CD14-positive monocyte (primary cell): ENCODE results near the gene GARIN6. TPM values are rescaled to one million over a fixed set of nuclear protein-coding genes. Genes with fewer than 3 reads are reported as not detected.

ENCODE experiments used
- DNase-seq, 3 donors: peaks; one replicate each; pipeline ENCODE4 v3.0.0-alpha.2; 2011 to 2022
- H2AFZ ChIP-seq: 2 replicates; pipeline ENCODE4 v1.6.0; 2012; ENCODE audit warnings: mild to moderate bottlenecking, low read depth, low read length, inconsistent platforms; ENCODE audit not compliant: insufficient read depth, poor library complexity, severe bottlenecking
- H3K27ac ChIP-seq, 2 donors: 1 replicate in 1 of 2; 2 replicates in 1 of 2; pipeline ENCODE4 v1.5.1; 2012 to 2013; ENCODE audit warnings: low read length in 2 of 2, control low read depth in 1 of 2, inconsistent platforms in 1 of 2, low read depth in 1 of 2, mild to moderate bottlenecking in 1 of 2
- H3K27me3 ChIP-seq, 2 donors: one replicate each; pipeline versions ENCODE4 v1.6.0 to v1.6.1; 2011 to 2013; ENCODE audit warnings: low read length in 2 of 2; ENCODE audit not compliant: control insufficient read depth in 2 of 2, insufficient read depth in 2 of 2
- H3K36me3 ChIP-seq, 2 donors: replicated peaks in 1 of 2; 1 replicate in 1 of 2; 2 replicates in 1 of 2; pipeline versions ENCODE4 v1.5.1 to v1.6.1; 2012 to 2013; ENCODE audit warnings: low read length in 2 of 2, control low read depth in 1 of 2, inconsistent platforms in 1 of 2, mild to moderate bottlenecking in 1 of 2; ENCODE audit not compliant: insufficient read depth in 2 of 2, control insufficient read depth in 1 of 2
- H3K4me1 ChIP-seq, 2 donors: 1 replicate in 1 of 2; 2 replicates in 1 of 2; pipeline versions ENCODE4 v1.5.1 to v1.6.1; 2012 to 2013; ENCODE audit warnings: low read length in 2 of 2, control low read depth in 1 of 2, inconsistent platforms in 1 of 2, mild to moderate bottlenecking in 1 of 2, moderate library complexity in 1 of 2; ENCODE audit not compliant: insufficient read depth in 2 of 2, control insufficient read depth in 1 of 2
- H3K4me2 ChIP-seq: replicated peaks from 2 replicates; pipeline ENCODE3; 2012; ENCODE audit warnings: low read length, moderate library complexity, mild to moderate bottlenecking; ENCODE audit not compliant: poor library complexity, severe bottlenecking; ENCODE audit errors: extremely low read depth
- H3K4me3 ChIP-seq, 3 experiments: fragments of 200-600 bp in 1 of 3; sonication (generic) in 1 of 3; replicated peaks in 1 of 3; 1 replicate in 2 of 3; 2 replicates in 1 of 3; pipeline ENCODE4 v1.5.1; 2011 to 2013; ENCODE audit warnings: low read length in 3 of 3, mild to moderate bottlenecking in 3 of 3, control low read depth in 2 of 3, low read depth in 2 of 3, inconsistent platforms in 1 of 3, moderate library complexity in 1 of 3
- H3K79me2 ChIP-seq: 2 replicates; pipeline ENCODE4 v1.6.0; 2012; ENCODE audit warnings: mild to moderate bottlenecking, control low read depth, inconsistent platforms, low read length, moderate library complexity; ENCODE audit not compliant: insufficient read depth
- H3K9ac ChIP-seq: 2 replicates; pipeline ENCODE4 v1.6.0; 2017; ENCODE audit warnings: low read length, mild to moderate bottlenecking; ENCODE audit not compliant: insufficient read depth, poor library complexity, severe bottlenecking
- H3K9me3 ChIP-seq, 2 donors: replicated peaks in 1 of 2; 1 replicate in 1 of 2; 2 replicates in 1 of 2; pipeline versions ENCODE4 v1.5.1 to v1.6.1; 2012 to 2013; ENCODE audit warnings: low read length in 2 of 2, control low read depth in 1 of 2; ENCODE audit not compliant: control insufficient read depth in 1 of 2, insufficient read depth in 1 of 2
- H4K20me1 ChIP-seq: 2 replicates; pipeline ENCODE4 v1.6.0; 2012; ENCODE audit warnings: mild to moderate bottlenecking, low read length, control low read depth, moderate library complexity; ENCODE audit not compliant: insufficient read depth
- H3K27ac Mint-ChIP-seq, 7 donors: one replicate each; pipeline ENCODE4 v1.8.0; 2020; ENCODE audit warnings: mild to moderate bottlenecking in 7 of 7, mixed read lengths in 7 of 7, moderate library complexity in 6 of 7, inconsistent platforms in 2 of 7
- H3K27me3 Mint-ChIP-seq, 3 donors: one replicate each; pipeline ENCODE4 v1.8.0; 2021 to 2022; ENCODE audit warnings: low read depth in 3 of 3, mild to moderate bottlenecking in 3 of 3, mixed read lengths in 3 of 3, moderate library complexity in 3 of 3, inconsistent platforms in 1 of 3
- H3K36me3 Mint-ChIP-seq, 2 donors: one replicate each; pipeline ENCODE4 v1.8.0; 2020; ENCODE audit warnings: mixed read lengths in 2 of 2, inconsistent platforms in 1 of 2, mild to moderate bottlenecking in 1 of 2
- H3K4me1 Mint-ChIP-seq: one replicate; pipeline ENCODE4 v1.8.0; 2020; ENCODE audit warnings: mild to moderate bottlenecking, mixed read lengths
- H3K4me3 Mint-ChIP-seq, 2 donors: one replicate each; pipeline ENCODE4 v1.8.0; 2020; ENCODE audit warnings: mild to moderate bottlenecking in 2 of 2, mixed read lengths in 2 of 2, moderate library complexity in 1 of 2
- H3K9me3 Mint-ChIP-seq, 7 donors: one replicate each; pipeline ENCODE4 v1.8.0; 2020 to 2022; ENCODE audit warnings: mixed read lengths in 7 of 7, mild to moderate bottlenecking in 6 of 7, moderate library complexity in 6 of 7, inconsistent platforms in 2 of 7
- WGBS: methylation state at CpG from one replicate; pipeline ENCODE4 v1.1.5; 2013; ENCODE audit warnings: missing lambda C conversion rate; ENCODE audit not compliant: insufficient coverage; 5-methylcytosine and 5-hydroxymethylcytosine counted together
- intact Hi-C, 2 donors: fragments of 100-400 bp; cut with micrococcal nuclease; formaldehyde crosslinking; loops; one replicate each; pipeline versions ENCODE4 v1.15.0 to v1.15.1; 2023
- polyA plus RNA-seq, 3 donors: library from polyadenylated mRNA; depleted of rRNA in 1 of 3; unstranded in 2 of 3; stranded (reverse) in 1 of 3; fragments of 300-500 nt in 2 of 3; fragments of >200 nt in 1 of 3; fragmentation: Illumina TruSeq in 2 of 3; gene quantifications; 1 replicate in 2 of 3; 2 replicates in 1 of 3; pipeline ENCODE4 v1.2.3, GENCODE V29; 2012 to 2021
- TF ChIP-seq, protein P1 (sequence below): fragments of 200-600 bp; IDR thresholded peaks from one replicate; pipeline ENCODE4 v1.8.0; 2022; ENCODE audit warnings: antibody characterized with exemption, mild to moderate bottlenecking

The GARIN6 gene
- polyA plus RNA-seq, 3 donors, result not detected

DNA sequence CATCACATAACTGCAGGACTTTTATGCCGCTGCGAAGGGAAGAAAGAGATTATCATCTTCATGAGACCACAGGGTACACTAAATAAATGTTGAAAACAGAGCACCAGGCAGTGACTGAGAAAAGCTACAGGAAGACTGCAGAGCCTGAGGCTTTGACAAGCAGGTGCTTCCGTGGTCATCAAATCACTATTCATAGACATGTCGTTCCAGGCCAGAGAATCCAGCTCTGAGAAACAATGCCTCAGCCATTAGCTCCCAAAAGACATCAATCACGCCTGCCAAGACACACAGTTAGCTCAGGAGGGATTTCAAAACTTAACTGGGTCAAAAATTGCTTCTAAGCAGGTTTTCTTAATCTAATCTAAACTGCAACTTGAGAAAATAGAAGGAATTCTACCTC lies 47.2 kb upstream of the GARIN6 start:
- no peak overlapping the region for H3K4me2 ChIP-seq
- TF ChIP-seq, protein P1, sequence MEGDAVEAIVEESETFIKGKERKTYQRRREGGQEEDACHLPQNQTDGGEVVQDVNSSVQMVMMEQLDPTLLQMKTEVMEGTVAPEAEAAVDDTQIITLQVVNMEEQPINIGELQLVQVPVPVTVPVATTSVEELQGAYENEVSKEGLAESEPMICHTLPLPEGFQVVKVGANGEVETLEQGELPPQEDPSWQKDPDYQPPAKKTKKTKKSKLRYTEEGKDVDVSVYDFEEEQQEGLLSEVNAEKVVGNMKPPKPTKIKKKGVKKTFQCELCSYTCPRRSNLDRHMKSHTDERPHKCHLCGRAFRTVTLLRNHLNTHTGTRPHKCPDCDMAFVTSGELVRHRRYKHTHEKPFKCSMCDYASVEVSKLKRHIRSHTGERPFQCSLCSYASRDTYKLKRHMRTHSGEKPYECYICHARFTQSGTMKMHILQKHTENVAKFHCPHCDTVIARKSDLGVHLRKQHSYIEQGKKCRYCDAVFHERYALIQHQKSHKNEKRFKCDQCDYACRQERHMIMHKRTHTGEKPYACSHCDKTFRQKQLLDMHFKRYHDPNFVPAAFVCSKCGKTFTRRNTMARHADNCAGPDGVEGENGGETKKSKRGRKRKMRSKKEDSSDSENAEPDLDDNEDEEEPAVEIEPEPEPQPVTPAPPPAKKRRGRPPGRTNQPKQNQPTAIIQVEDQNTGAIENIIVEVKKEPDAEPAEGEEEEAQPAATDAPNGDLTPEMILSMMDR, result no peak
- H3K4me1 Mint-ChIP-seq, result no peaks in the 10 kb centered on the region
- no peak overlapping the region for H3K27ac Mint-ChIP-seq
- no peak overlapping the region for H3K27ac ChIP-seq
- intact Hi-C loops, result no loop called here
- no peaks in the 10 kb centered on the region for H3K9me3 ChIP-seq
- no peaks in the 10 kb centered on the region for H4K20me1 ChIP-seq
- no peaks in the 10 kb centered on the region for H3K79me2 ChIP-seq
- no peak overlapping the region for H2AFZ ChIP-seq
- no peaks in the 10 kb centered on the region for H3K36me3 ChIP-seq
- H3K4me3 ChIP-seq, result no peak overlapping the region
- no peak overlapping the region for H3K4me3 Mint-ChIP-seq
- no peaks in the 10 kb centered on the region for H3K4me1 ChIP-seq
- H3K9ac ChIP-seq, result no peak overlapping the region
- no peak for DNase-seq
- no peaks in the 10 kb centered on the region for H3K27me3 ChIP-seq
- peaks cover 0 to 3% (median 0%) of the 10 kb centered on the region in 7 donors for H3K9me3 Mint-ChIP-seq
- WGBS, result 7% methylated on average over 5 of the region's 5 CpGs
- no peaks in the 10 kb centered on the region for H3K36me3 Mint-ChIP-seq
- peaks cover 0 to 2% (median 2%) of the 10 kb centered on the region in 3 donors for H3K27me3 Mint-ChIP-seq

DNA sequence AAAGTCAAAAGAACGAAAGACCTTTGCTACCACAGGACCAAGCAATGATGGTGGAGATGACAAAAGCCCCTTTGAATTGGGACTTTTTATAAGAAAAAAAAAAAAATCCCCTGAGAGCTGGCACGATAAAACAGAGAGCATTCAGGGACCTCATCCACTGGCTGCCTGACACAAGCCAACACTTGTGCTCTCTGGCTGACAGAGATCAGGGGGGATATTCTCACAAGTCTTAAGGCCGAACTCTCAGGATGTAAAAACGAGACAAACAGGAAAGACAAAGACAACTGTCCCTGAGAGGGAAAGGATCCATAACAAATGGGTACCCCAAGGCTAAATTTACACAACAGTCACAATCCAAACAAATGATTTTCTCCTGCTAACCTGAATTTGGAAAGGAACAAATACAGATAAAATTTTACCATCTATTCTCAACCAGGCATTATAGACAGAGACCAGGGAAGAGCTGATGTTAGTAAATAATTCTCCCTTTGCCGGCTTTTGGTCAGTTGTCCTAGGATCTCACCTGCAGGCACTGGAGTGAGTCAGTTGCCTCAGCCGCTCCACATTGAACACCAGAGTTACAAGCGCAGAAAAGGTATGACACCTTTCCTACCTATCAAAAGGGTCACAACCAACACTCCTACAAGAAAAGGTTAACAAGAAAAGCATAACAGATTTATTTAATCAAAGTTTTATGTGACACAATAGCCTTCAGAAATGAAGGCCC lies 37.9 kb upstream of the GARIN6 start:
- H3K4me2 ChIP-seq, result no peak overlapping the region
- H2AFZ ChIP-seq, result no peak overlapping the region
- intact Hi-C loops, result no loop called here
- TF ChIP-seq, protein P1, result no peak
- H3K9me3 Mint-ChIP-seq, result peaks cover 0 to 5% (median 0%) of the 10 kb centered on the region in 7 donors
- peaks cover 0 to 1% (median under 1%) of the 10 kb centered on the region in 3 donors for H3K27me3 Mint-ChIP-seq
- no peaks in the 10 kb centered on the region for H3K36me3 Mint-ChIP-seq
- no peaks in the 10 kb centered on the region for H3K79me2 ChIP-seq
- H3K4me1 Mint-ChIP-seq, result no peaks in the 10 kb centered on the region
- H3K27ac ChIP-seq, result no peak overlapping the region
- H3K9me3 ChIP-seq, result no peaks in the 10 kb centered on the region
- H3K27me3 ChIP-seq, result no peaks in the 10 kb centered on the region
- no peak overlapping the region for H3K27ac Mint-ChIP-seq
- WGBS, result 75% methylated on average over 3 of the region's 7 CpGs
- H4K20me1 ChIP-seq, result no peaks in the 10 kb centered on the region
- H3K4me3 ChIP-seq, result no peak overlapping the region
- no peak overlapping the region for H3K9ac ChIP-seq
- no peak overlapping the region for H3K4me3 Mint-ChIP-seq
- H3K36me3 ChIP-seq, result no peaks in the 10 kb centered on the region
- H3K4me1 ChIP-seq, result no peaks in the 10 kb centered on the region
- no peak for DNase-seq
